Esophagus squamous epithelium (tissue), 4 donors: ENCODE results near the gene PCNT.

Experiments used
- POLR2A ChIP-seq, 4 donors: fragments of 450-650 bp; IDR thresholded peaks; one replicate each; pipeline ENCODE4 v1.6.1; 2017; ENCODE audit warnings: antibody characterized with exemption in 4 of 4, mild to moderate bottlenecking in 4 of 4, moderate library complexity in 3 of 4
- TF ChIP-seq, protein P1 (sequence below), 6 experiments: fragments of 450-650 bp in 4 of 6; fragments of 200-600 bp in 2 of 6; sonication (generic) in 2 of 6; IDR thresholded peaks; one replicate each; pipeline ENCODE4 v1.5.1; 2016 to 2019; ENCODE audit warnings: antibody characterized with exemption in 6 of 6, mild to moderate bottlenecking in 4 of 6, moderate library complexity in 4 of 6

DNA sequence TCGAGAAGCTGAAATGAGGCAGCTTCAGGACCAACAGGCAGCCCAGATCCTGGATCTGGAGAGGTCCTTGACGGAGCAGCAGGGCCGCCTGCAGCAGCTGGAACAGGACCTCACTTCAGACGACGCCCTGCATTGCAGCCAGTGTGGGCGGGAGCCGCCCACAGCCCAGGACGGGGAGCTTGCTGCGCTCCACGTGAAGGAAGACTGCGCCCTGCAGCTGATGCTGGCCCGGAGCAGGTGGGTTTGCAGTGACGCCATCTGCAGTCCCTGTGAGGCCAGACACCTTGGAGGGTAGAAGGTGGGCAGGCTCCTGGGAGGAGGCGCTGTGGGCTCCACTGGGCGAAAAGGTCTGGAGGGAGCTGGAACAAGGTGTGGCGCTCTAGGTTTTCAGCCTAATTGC lies 39.7 kb downstream of the PCNT start:
- TF ChIP-seq, protein P1, sequence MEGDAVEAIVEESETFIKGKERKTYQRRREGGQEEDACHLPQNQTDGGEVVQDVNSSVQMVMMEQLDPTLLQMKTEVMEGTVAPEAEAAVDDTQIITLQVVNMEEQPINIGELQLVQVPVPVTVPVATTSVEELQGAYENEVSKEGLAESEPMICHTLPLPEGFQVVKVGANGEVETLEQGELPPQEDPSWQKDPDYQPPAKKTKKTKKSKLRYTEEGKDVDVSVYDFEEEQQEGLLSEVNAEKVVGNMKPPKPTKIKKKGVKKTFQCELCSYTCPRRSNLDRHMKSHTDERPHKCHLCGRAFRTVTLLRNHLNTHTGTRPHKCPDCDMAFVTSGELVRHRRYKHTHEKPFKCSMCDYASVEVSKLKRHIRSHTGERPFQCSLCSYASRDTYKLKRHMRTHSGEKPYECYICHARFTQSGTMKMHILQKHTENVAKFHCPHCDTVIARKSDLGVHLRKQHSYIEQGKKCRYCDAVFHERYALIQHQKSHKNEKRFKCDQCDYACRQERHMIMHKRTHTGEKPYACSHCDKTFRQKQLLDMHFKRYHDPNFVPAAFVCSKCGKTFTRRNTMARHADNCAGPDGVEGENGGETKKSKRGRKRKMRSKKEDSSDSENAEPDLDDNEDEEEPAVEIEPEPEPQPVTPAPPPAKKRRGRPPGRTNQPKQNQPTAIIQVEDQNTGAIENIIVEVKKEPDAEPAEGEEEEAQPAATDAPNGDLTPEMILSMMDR (IDR thresholded peaks at IDR 0.05) = no peak
- TF ChIP-seq POLR2A (IDR thresholded peaks at IDR 0.05) = no peak
